SH-SY5Y (cell line): Measurements from ENCODE around the gene ZBTB1.

Source experiments
- GATA2 ChIP-seq: IDR thresholded peaks from 2 replicates; pipeline ENCODE4 v1.6.1; 2011; ENCODE audit warnings: mild to moderate bottlenecking, low read depth, low read length
- GATA3 ChIP-seq: IDR thresholded peaks from 2 replicates; pipeline ENCODE4 v1.6.1; 2011; ENCODE audit warnings: low read depth, mild to moderate bottlenecking, low read length, moderate library complexity

DNA sequence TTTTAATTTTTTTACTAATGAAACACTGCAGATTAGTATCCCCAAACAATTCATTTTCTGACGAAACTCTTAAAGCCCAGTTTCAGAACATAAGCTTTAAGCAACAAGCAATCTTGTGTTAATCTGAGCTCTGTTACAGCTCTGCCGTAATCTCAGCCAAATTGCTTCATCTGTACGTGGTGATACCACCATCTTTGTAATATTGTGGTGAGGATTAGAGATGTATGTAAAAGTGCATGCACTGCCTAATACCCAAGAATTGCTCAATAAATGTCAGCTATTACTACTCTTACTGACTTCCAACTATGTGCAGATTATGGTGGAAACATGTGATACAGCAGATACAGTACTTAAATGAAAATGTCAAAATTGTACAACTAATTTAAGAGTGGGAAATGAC, 37.5 kb upstream of the ZBTB1 start:
- TF ChIP-seq GATA3 (no peak), GATA2 (no peak)
